Measurements from ENCODE around the gene RBCK1.
A peak's percentile ranks its signal among the peaks of the same experiment; 100 is the strongest.

RBCK1 gene

GRCh38 chr20:400454-401275 is 7.4 kb upstream of the RBCK1 start:
- DNase-seq, result no peak

GRCh38 chr20:401682-402495 is 6.2 kb upstream of the RBCK1 start:
- DNase-seq, result no peak

- DNase-seq, result no peak
Observed at GRCh38 chr20:402496-402885, 5.6 kb upstream of the RBCK1 start.

GRCh38 chr20:402898-403581 is 5.1 kb upstream of the RBCK1 start:
- no peak for DNase-seq

GRCh38 chr20:403582-403957 is 4.5 kb upstream of the RBCK1 start:
- DNase-seq, result no peak

GRCh38 chr20:404088-404487 is 4.0 kb upstream of the RBCK1 start:
- DNase-seq, result no peak

GRCh38 chr20:406200-407132 is 1.6 kb upstream of the RBCK1 start:
- DNase-seq, result no peak

GRCh38 chr20:407133-407952 is 756 bp upstream of the RBCK1 start:
- DNase-seq, result peak; percentile 58

GRCh38 chr20:408843-409696 is 971 bp downstream of the RBCK1 start:
- no peak for DNase-seq

GRCh38 chr20:409697-410559 is 1.8 kb downstream of the RBCK1 start:
- no peak for DNase-seq

- DNase-seq, result no peak
Observed at GRCh38 chr20:412081-412480, 4.0 kb downstream of the RBCK1 start.

GRCh38 chr20:414161-414560 is 6.1 kb downstream of the RBCK1 start:
- no peak for DNase-seq

GRCh38 chr20:415820-416322 is 7.8 kb downstream of the RBCK1 start:
- DNase-seq, result no peak

GRCh38 chr20:416950-417800 is 9.1 kb downstream of the RBCK1 start:
- DNase-seq, result no peak

- no peak for DNase-seq
Observed at GRCh38 chr20:417801-418342, 9.8 kb downstream of the RBCK1 start.

- DNase-seq, result no peak
Observed at GRCh38 chr20:418858-419365, 10.8 kb downstream of the RBCK1 start.

- DNase-seq, result no peak
Observed at GRCh38 chr20:419556-420165, 11.6 kb downstream of the RBCK1 start.
